Measurements from ENCODE around the gene KIAA1328. TPM values are rescaled to one million over a fixed set of nuclear protein-coding genes. Genes with fewer than 3 reads are reported as not detected.

KIAA1328 gene
- total RNA-seq, 4 donors from 2014 or later = 3.4 to 8.3 (median 6.6) TPM

DNA sequence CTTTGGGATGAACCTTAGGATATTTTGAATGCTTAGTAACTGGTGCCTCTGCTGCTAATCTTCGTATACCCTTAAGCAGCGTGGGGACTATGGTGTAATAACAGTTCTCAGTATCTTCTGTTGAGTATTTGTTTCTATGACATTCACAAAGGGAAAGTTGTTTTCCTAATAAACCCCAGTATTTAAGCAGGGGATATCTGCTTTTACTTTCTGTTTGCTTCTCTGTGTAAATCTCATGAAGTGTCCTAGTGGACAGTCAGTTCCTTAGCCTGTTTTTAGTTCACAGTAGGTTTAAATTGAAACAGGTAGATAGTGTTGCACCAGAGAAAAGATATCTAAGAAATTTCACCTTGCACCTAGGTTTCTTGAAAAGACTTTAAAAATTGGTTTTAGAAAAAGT, 14.9 kb downstream of the KIAA1328 start:
- no peak for DNase-seq
- Histone ChIP-seq H3K27me3 (no peaks in the 10 kb centered on the region), H3K9me3 (no peaks in the 10 kb centered on the region), H3K4me3 (no peak overlapping the region), H3K4me1 (no peaks in the 10 kb centered on the region), H3K36me3 (no peaks in the 10 kb centered on the region), H3K27ac (no peak overlapping the region)
- intact Hi-C loops (cut with DNase I; ENCODE audit: low total_unique reads) = no loop called here
- in situ Hi-C loops (cut with MboI; ENCODE audit: low sequenced_read_pairs in 4 of 4) = no loop called here
- no peak for ATAC-seq
- no peak for TF ChIP-seq POLR2A (IDR thresholded peaks at IDR 0.05)
- TF ChIP-seq, protein P1, sequence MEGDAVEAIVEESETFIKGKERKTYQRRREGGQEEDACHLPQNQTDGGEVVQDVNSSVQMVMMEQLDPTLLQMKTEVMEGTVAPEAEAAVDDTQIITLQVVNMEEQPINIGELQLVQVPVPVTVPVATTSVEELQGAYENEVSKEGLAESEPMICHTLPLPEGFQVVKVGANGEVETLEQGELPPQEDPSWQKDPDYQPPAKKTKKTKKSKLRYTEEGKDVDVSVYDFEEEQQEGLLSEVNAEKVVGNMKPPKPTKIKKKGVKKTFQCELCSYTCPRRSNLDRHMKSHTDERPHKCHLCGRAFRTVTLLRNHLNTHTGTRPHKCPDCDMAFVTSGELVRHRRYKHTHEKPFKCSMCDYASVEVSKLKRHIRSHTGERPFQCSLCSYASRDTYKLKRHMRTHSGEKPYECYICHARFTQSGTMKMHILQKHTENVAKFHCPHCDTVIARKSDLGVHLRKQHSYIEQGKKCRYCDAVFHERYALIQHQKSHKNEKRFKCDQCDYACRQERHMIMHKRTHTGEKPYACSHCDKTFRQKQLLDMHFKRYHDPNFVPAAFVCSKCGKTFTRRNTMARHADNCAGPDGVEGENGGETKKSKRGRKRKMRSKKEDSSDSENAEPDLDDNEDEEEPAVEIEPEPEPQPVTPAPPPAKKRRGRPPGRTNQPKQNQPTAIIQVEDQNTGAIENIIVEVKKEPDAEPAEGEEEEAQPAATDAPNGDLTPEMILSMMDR (IDR thresholded peaks at IDR 0.05 in 4 of 5, conservative IDR thresholded peaks at IDR 0.05 in 1 of 5) = no peak

- H3K4me3 ChIP-seq = no peak overlapping the region
- H3K4me1 ChIP-seq = no peaks in the 10 kb centered on the region
- in situ Hi-C loops (cut with MboI; ENCODE audit: low sequenced_read_pairs in 4 of 4) (no loop called here), intact Hi-C loops (cut with DNase I; ENCODE audit: low total_unique reads) (no loop called here)
- no peaks in the 10 kb centered on the region for H3K27me3 ChIP-seq
- no peak for TF ChIP-seq POLR2A (IDR thresholded peaks at IDR 0.05)
- TF ChIP-seq, protein P1 (IDR thresholded peaks at IDR 0.05 in 4 of 5, conservative IDR thresholded peaks at IDR 0.05 in 1 of 5) = no peak
- H3K9me3 ChIP-seq = no peaks in the 10 kb centered on the region
- no peaks in the 10 kb centered on the region for H3K36me3 ChIP-seq
- no peak for ATAC-seq
- DNase-seq = no peak
- H3K27ac ChIP-seq = no peak overlapping the region
These were observed 19.7 kb downstream of the KIAA1328 start for GRCh38 chr18:36848609-36849008.

DNA sequence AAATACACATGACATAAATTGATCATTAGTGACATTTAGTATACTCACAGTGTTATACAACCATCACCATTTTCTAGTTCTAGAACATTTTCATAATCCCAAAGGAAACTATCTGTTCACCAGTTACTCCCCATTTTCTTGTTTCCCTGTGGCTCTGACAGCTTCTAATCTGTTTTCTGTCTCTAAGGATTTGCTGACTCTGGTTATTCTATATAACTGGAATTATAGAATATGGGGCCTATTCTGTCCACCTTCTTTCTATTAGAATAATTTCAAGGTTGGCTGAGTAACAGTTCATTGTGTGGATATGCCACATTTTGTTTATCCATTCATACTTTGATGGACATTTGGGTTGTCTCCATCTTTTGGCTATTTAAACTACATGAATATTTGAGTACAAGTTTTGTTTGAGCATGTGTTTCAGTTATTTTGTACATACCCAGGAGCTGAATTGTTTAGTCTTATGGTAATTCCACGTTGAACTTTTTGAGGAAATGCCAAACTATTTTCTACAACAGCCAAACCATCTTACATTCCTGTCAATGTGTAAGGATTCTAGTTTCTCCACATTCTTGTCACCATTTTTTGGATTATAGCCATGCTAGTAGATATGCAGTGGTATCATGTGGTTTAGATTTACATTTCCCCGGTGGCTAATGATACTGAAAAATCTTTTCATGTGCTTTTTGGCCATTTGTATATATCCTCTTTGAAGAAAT, 20.5 kb downstream of the KIAA1328 start:
- ATAC-seq (no peak), DNase-seq (no peak)
- intact Hi-C loops (cut with DNase I; ENCODE audit: low total_unique reads) = no loop called here
- in situ Hi-C loops (cut with MboI; ENCODE audit: low sequenced_read_pairs in 4 of 4) = no loop called here
- Histone ChIP-seq H3K9me3 (no peaks in the 10 kb centered on the region), H3K4me3 (no peak overlapping the region), H3K27ac (no peak overlapping the region), H3K4me1 (no peaks in the 10 kb centered on the region), H3K27me3 (no peaks in the 10 kb centered on the region), H3K36me3 (no peaks in the 10 kb centered on the region)
- TF ChIP-seq POLR2A (IDR thresholded peaks at IDR 0.05) = no peak
- TF ChIP-seq, protein P1 (IDR thresholded peaks at IDR 0.05 in 4 of 5, conservative IDR thresholded peaks at IDR 0.05 in 1 of 5) = no peak

GRCh38 chr18:36850527-36851201, 21.7 kb downstream of the KIAA1328 start:
- H3K27me3 ChIP-seq = no peaks in the 10 kb centered on the region
- no peak overlapping the region for H3K27ac ChIP-seq
- no peaks in the 10 kb centered on the region for H3K36me3 ChIP-seq
- H3K4me1 ChIP-seq = no peaks in the 10 kb centered on the region
- no peaks in the 10 kb centered on the region for H3K9me3 ChIP-seq
- ATAC-seq (peak; percentile 33 to 82), DNase-seq (no peak)
- intact Hi-C loops (cut with DNase I; ENCODE audit: low total_unique reads) = no loop called here
- in situ Hi-C loops (cut with MboI; ENCODE audit: low sequenced_read_pairs in 4 of 4) = no loop called here
- H3K4me3 ChIP-seq = no peak overlapping the region
- TF ChIP-seq, protein P1 (IDR thresholded peaks at IDR 0.05 in 4 of 5, conservative IDR thresholded peaks at IDR 0.05 in 1 of 5) = no peak
- TF ChIP-seq POLR2A (IDR thresholded peaks at IDR 0.05) = no peak
